ENCODE results near the gene CPA4.

- TF ChIP-seq CTCF (conservative IDR thresholded peaks at IDR 0.05; ENCODE audit: low read depth in 2 of 2) (no peak), POLR2AphosphoS5 (IDR thresholded peaks at IDR 0.05; ENCODE audit: low read depth) (no peak), REST (IDR thresholded peaks at IDR 0.05; ENCODE audit: unreplicated experiment) (no peak), EZH2 (IDR thresholded peaks at IDR 0.05; ENCODE audit: low read depth, unreplicated experiment) (no peak), CREB1 (CRISPR knock-in tag; IDR thresholded peaks at IDR 0.05; ENCODE audit: low read depth) (no peak), ZNF114 (CRISPR knock-in tag; IDR thresholded peaks at IDR 0.05) (no peak), NANOG (IDR thresholded peaks at IDR 0.05; ENCODE audit: borderline replicate concordance) (no peak), JUNB (IDR thresholded peaks at IDR 0.05; ENCODE audit: unreplicated experiment) (no peak), EZH2phosphoT487 (IDR thresholded peaks at IDR 0.05; ENCODE audit: unreplicated experiment) (no peak), ETS1 (IDR thresholded peaks at IDR 0.05) (no peak)
Observed at GRCh38 chr7:130346177-130346905, 53.4 kb downstream of the CPA4 start.

Data from GM23338 (cell line).